ENCODE measurements around the gene USP40. TPM values are rescaled to one million over a fixed set of nuclear protein-coding genes. Genes with fewer than 3 reads are reported as not detected.
A peak's percentile ranks its signal among the peaks of the same experiment; 100 is the strongest.

USP40 gene
- polyA plus RNA-seq, 2 of the 4 experiments (the other 2 are of a cell fraction) = 22.9 to 57.0 TPM

GRCh38 chr2:233453111-233453915 is 113.3 kb downstream of the USP40 start:
- Histone ChIP-seq H3K4me2 (no peak overlapping the region), H3K4me1 (peaks cover 69% of the 10 kb centered on the region), H3K9me3 (no peaks in the 10 kb centered on the region), H3K27ac (peak overlapping the region; percentile 93 to 94), H3K4me3 (no peak overlapping the region)
- ChIA-PET POLR2A (interaction anchor here (1.1 kb wide), 1 partner anchor 379 kb away, joined by 5 read pairs; no protein-coding TSS in a partner anchor), CTCF (interaction anchor here (0.6 to 20.8 kb wide), 6 partner anchors 10 to 405 kb away, joined by 3 to 356 read pairs (median 5); no protein-coding TSS in a partner anchor)
- FAIRE-seq (no peak), DNase-seq (ENCODE audit: low read depth in 1 of 2, low spot score in 1 of 2) (no peak), ATAC-seq (no peak)
- 92% methylated on average over 10 of the region's 10 CpGs for WGBS (ENCODE audit: missing lambda C conversion rate)
- TF ChIP-seq POLR2AphosphoS2 (conservative IDR thresholded peaks at IDR 0.05; ENCODE audit: low read length) = no peak
- no peak for TF ChIP-seq GATA3 (IDR thresholded peaks at IDR 0.05; ENCODE audit: borderline replicate concordance)
- TF ChIP-seq ZSCAN20 (CRISPR knock-in tag; IDR thresholded peaks at IDR 0.05) = no peak
- no peak for TF ChIP-seq EP300 (IDR thresholded peaks at IDR 0.05)
- no peak for TF ChIP-seq NR3C1 (IDR thresholded peaks at IDR 0.05)
- TF ChIP-seq JUNB (IDR thresholded peaks at IDR 0.05) = no peak
- TF ChIP-seq HES2 (IDR thresholded peaks at IDR 0.05) = no peak
- TF ChIP-seq ATOH8 (CRISPR knock-in tag; IDR thresholded peaks at IDR 0.05; ENCODE audit: low read depth) = no peak
- no peak for TF ChIP-seq HOXB5 (CRISPR knock-in tag; IDR thresholded peaks at IDR 0.05)
- TF ChIP-seq NPAS2 (CRISPR knock-in tag; IDR thresholded peaks at IDR 0.05; ENCODE audit: borderline replicate concordance) = no peak
- TF ChIP-seq TFCP2L1 (CRISPR knock-in tag; IDR thresholded peaks at IDR 0.05) = no peak
- no peak for TF ChIP-seq HOXB13 (CRISPR knock-in tag; IDR thresholded peaks at IDR 0.05; ENCODE audit: low read depth)
- no peak for TF ChIP-seq MAZ (IDR thresholded peaks at IDR 0.05; ENCODE audit: borderline replicate concordance, low read depth, low read length)
- no peak for TF ChIP-seq MAFK (IDR thresholded peaks at IDR 0.05; ENCODE audit: partially characterized antibody)
- TF ChIP-seq MYC (IDR thresholded peaks at IDR 0.05; ENCODE audit: borderline replicate concordance, low read length) = no peak
- no peak for TF ChIP-seq HMGXB4 (CRISPR knock-in tag; IDR thresholded peaks at IDR 0.05; ENCODE audit: borderline replicate concordance)
- TF ChIP-seq NFE2L2 (conservative IDR thresholded peaks at IDR 0.05; ENCODE audit: low read length) = no peak

- Histone ChIP-seq H3K4me1 (peaks cover 73% of the 10 kb centered on the region), H3K4me3 (no peak overlapping the region), H3K9me3 (no peaks in the 10 kb centered on the region), H3K4me2 (no peak overlapping the region), H3K27ac (peak overlapping the region; percentile 93 to 94)
- CTCF ChIA-PET = interaction anchor here (0.6 to 20.8 kb wide), 7 partner anchors 8 to 406 kb away, joined by 3 to 356 read pairs (median 4); no protein-coding TSS in a partner anchor
- TF ChIP-seq NR3C1 (IDR thresholded peaks at IDR 0.05) = no peak
- TF ChIP-seq REST (IDR thresholded peaks at IDR 0.05) = no peak
- TF ChIP-seq RFX5 (IDR thresholded peaks at IDR 0.05) = no peak
- no peak for TF ChIP-seq TFCP2L1 (CRISPR knock-in tag; IDR thresholded peaks at IDR 0.05)
- TF ChIP-seq RNF2 (IDR thresholded peaks at IDR 0.05; ENCODE audit: borderline replicate concordance, low read depth) = no peak
- no peak for TF ChIP-seq ZC3H11A (IDR thresholded peaks at IDR 0.05)
- no peak for TF ChIP-seq EHMT2 (IDR thresholded peaks at IDR 0.05; ENCODE audit: low read depth)
- 91% methylated on average over 9 of the region's 9 CpGs for WGBS (ENCODE audit: missing lambda C conversion rate)
- POLR2A ChIA-PET = no interaction called here
- no peak for ATAC-seq
- no peak for FAIRE-seq
- no peak for DNase-seq (ENCODE audit: low read depth in 1 of 2, low spot score in 1 of 2)
Measured at GRCh38 chr2:233451950-233452349, 114.6 kb downstream of the USP40 start.
